Activated CD4-positive, alpha-beta memory T cell treated with anti-CD3 and anti-CD28 coated beads for 36 hours (primary cell): Measurements from ENCODE around the gene NFX1. TPM values are rescaled to one million over a fixed set of nuclear protein-coding genes. Genes with fewer than 3 reads are reported as not detected.
A peak's percentile ranks its signal among the peaks of the same experiment; 100 is the strongest.

Experiments
- CTCF ChIA-PET: fragments of 350-600 bp; sonication (Branson Sonifier 250); formaldehyde crosslinking; loops from one replicate; lab custom pipeline; 2021; ENCODE audit warnings: antibody characterized with exemption, inconsistent platforms; lab: Charles Lee
- POLR2A ChIA-PET: fragments of 350-600 bp; sonication (Branson Sonifier 250); formaldehyde crosslinking; loops from one replicate; lab custom pipeline; 2021; ENCODE audit warnings: antibody characterized with exemption; lab: Charles Lee
- DNase-seq: peaks from one replicate; pipeline ENCODE4 v3.0.0-alpha.2; 2020
- H3K27ac Mint-ChIP-seq: one replicate; pipeline ENCODE4 v1.8.0; 2021; ENCODE audit warnings: mixed read lengths
- H3K27me3 Mint-ChIP-seq: one replicate; pipeline ENCODE4 v1.8.0; 2021; ENCODE audit warnings: mixed read lengths
- H3K36me3 Mint-ChIP-seq: one replicate; pipeline ENCODE4 v1.8.0; 2021; ENCODE audit warnings: mixed read lengths
- H3K4me1 Mint-ChIP-seq: one replicate; pipeline ENCODE4 v1.8.0; 2021; ENCODE audit warnings: low read depth, mixed read lengths
- H3K4me3 Mint-ChIP-seq: one replicate; pipeline ENCODE4 v1.8.0; 2021; ENCODE audit warnings: mild to moderate bottlenecking, mixed read lengths
- H3K9me3 Mint-ChIP-seq: one replicate; pipeline ENCODE4 v1.8.0; 2021; ENCODE audit warnings: mixed read lengths
- intact Hi-C: fragments of 100-400 bp; cut with micrococcal nuclease; formaldehyde crosslinking; loops from one replicate; pipeline ENCODE4 v1.15.1; 2023
- total RNA-seq, 2 experiments: library from RNA; stranded (reverse); gene quantifications; one replicate each; pipeline ENCODE4 v1.2.3, GENCODE V29; 2021

The NFX1 gene
- total RNA-seq: 10 to 100 TPM; 36.5 to 38.6 TPM

DNA sequence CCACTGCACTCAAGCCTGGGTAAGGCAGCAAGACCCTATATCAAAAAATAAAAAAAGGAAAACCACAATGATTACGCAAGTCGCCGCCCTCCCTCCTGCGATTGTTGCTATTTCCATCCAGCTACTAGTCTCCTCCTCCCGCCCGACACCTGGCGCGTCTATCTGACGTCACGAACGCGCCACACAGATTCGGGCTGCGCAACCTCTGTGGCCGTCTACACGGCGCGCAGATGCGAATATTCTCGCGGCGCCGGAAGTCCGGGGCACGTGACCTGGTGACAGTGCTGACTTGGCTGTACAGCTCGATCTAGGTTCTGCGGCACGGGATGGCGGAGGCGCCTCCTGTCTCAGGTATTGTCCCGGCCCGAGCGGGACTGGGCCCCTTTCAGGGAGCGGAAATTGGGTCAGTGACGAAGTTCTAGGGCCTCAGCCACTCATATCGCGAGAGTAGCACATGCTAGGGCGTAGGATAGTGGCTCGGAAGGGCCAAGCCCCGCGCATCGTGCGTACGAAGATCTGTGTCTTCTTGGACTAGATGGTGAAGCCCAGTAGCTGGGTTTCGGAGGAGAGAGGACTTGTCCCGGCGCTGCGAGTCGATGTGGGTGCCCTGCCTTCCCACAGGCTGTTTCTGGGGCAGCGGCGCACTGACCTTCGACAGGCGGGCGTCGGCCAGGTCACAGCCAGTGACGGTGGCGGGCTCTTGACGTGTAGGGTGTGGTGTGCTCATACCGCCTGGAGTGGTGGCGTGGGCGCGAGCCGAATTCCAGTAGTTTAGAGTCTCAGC, at the start of gene NFX1:
NFX1 (plus strand) TSS at position 270 of the 784 bp plus-strand sequence; CDS start at position 327, 57 bp downstream.
- Mint-ChIP-seq H3K9me3 (no peaks in the 10 kb centered on the region), H3K27ac (peak within 1 kb of the TSS; percentile 100), H3K4me1 (peaks cover 54% of the 10 kb centered on the region), H3K4me3 (peak within 1 kb of the TSS; percentile 80), H3K27me3 (no peaks in the 10 kb centered on the region), H3K36me3 (peaks cover 29% of the 10 kb centered on the region)
- peak; percentile 100 for DNase-seq
- intact Hi-C loops: loop anchor here (1.0 to 2.0 kb wide), 9 partner anchors 16 to 265 kb away; partner anchors contain the start of genes BAG1, DNAJA1 and SMU1
- CTCF ChIA-PET: interaction anchor here (0.7 to 1.5 kb wide), 11 partner anchors 14 to 183 kb away, joined by 3 to 10 read pairs (median 4); partner anchors contain the start of genes AQP3 and NOL6
- POLR2A ChIA-PET: interaction anchor here (0.6 to 2.4 kb wide), 12 partner anchors 14 to 266 kb away, joined by 3 to 23 read pairs (median 6); partner anchors contain the start of genes AQP3, BAG1, CHMP5 and DNAJA1

DNA sequence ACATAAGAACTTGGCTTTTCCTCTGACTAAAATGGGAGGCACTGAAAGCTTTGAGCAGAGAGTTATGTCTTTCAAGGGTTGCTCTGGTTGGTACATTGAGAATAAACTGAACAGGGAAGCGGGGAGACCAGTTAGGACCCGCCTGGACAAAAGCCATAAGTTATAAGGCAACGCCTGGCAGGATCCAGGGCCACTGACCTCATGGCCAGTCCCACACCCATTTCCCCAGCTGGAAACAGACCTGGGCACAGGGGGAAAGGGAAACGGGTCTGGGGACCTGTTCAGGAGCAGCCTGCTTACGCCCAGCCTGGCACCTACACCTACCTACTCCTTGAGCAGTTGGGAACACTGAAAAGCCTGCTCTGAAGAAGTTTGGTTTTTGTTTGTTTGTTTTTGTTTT, 49.0 kb upstream of the NFX1 start:
- Mint-ChIP-seq H3K36me3 (no peaks in the 10 kb centered on the region), H3K27ac (no peak overlapping the region), H3K4me3 (no peak overlapping the region), H3K4me1 (no peaks in the 10 kb centered on the region), H3K9me3 (no peaks in the 10 kb centered on the region), H3K27me3 (no peaks in the 10 kb centered on the region)
- intact Hi-C loops: no loop called here
- ChIA-PET POLR2A (no interaction called here), CTCF (interaction anchor here (1.1 to 1.2 kb wide), 2 partner anchors 15 to 84 kb away, joined by 3 read pairs; no protein-coding TSS in a partner anchor)
- no peak for DNase-seq

DNA sequence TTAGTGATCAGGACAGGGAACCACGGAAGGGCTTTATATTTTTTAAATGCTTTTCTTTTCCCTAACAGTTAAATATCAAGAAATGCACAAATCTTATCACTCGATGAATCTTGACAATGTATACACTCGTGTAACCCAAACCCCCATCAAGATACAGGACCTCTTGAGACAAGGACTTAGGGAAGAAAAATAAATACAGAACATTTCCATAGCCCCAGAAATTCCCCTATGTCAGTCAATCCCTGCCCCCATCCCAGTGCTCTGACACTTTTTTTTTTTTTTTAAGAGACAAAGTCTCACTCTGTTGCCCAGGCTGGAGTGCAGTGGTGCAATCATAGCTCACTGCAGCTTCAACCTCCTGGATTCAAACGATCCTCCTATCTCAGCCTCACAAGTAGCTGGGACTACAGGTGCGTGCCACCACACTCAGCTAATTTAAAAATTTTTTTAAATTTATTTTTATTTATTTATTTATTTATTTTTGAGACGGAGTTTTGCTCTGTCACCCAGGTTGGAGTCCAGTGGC, 47.6 kb upstream of the NFX1 start:
- no peaks in the 10 kb centered on the region for H3K27me3 Mint-ChIP-seq
- CTCF ChIA-PET: no interaction called here
- peaks cover 3% of the 10 kb centered on the region for H3K36me3 Mint-ChIP-seq
- no peak overlapping the region for H3K4me3 Mint-ChIP-seq
- H3K9me3 Mint-ChIP-seq: no peaks in the 10 kb centered on the region
- no peak for DNase-seq
- H3K27ac Mint-ChIP-seq: no peak overlapping the region
- POLR2A ChIA-PET: no interaction called here
- intact Hi-C loops: no loop called here
- no peaks in the 10 kb centered on the region for H3K4me1 Mint-ChIP-seq

DNA sequence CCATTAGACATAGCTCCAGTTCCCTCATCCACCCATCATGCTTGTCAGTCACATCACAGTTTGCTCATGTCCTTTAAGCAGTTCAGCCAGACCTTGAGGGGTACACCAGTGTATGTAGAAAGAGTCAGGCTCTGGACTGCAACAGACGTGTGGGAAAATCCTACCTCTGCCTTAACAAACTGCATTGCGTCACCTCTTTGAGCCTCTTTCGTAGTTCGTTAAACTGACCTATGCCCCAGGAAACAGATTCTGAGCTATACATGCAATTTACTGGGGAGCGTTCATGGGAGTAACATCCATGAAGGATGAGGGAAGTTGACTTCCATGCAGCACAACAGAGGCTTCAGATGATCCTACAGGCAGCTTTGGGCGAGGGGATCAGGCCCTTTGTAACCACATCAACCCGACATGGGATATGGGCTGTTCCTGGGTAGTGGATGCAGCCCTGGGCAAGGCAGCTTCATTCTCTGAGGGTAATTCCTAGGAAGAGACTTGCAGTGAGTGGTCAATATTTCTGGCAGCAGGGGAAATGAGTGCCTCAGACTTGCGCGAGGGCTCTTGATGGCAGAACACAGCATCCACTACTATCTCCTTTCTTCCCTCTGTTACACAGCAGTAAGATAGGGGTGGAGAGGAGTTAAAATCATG, 46.1 kb upstream of the NFX1 start:
- H3K27me3 Mint-ChIP-seq: no peaks in the 10 kb centered on the region
- no peak overlapping the region for H3K4me3 Mint-ChIP-seq
- peaks cover 5% of the 10 kb centered on the region for H3K36me3 Mint-ChIP-seq
- ChIA-PET CTCF (interaction anchor here (0.6 kb wide), 1 partner anchor 54 kb away, joined by 4 read pairs; no protein-coding TSS in a partner anchor), POLR2A (no interaction called here)
- H3K9me3 Mint-ChIP-seq: no peaks in the 10 kb centered on the region
- H3K27ac Mint-ChIP-seq: no peak overlapping the region
- no peaks in the 10 kb centered on the region for H3K4me1 Mint-ChIP-seq
- intact Hi-C loops: no loop called here
- no peak for DNase-seq

DNA sequence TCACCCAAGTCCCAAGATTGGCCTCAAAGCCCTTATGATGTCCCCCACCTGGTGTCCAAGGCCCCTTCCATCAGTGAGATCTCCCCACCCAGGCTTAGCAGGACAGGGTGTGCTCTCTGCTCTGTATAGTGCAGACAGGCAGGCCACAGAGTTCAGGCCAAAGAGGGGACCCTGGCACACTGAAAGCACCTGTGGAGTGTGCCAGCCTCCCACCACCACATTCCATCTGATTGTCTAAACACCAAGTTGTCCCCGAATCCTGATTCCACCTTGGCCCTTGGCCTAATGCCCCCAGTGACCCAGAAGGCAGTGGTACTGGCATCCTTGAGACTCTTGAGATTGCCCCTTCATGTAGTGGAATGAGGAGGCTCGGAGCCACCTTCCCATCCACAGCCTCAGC, 45.0 kb upstream of the NFX1 start:
- Mint-ChIP-seq H3K9me3 (no peaks in the 10 kb centered on the region), H3K27ac (no peak overlapping the region), H3K27me3 (no peaks in the 10 kb centered on the region), H3K4me1 (no peaks in the 10 kb centered on the region), H3K36me3 (peaks cover 7% of the 10 kb centered on the region), H3K4me3 (no peak overlapping the region)
- no peak for DNase-seq
- ChIA-PET CTCF (no interaction called here), POLR2A (no interaction called here)
- intact Hi-C loops: no loop called here

DNA sequence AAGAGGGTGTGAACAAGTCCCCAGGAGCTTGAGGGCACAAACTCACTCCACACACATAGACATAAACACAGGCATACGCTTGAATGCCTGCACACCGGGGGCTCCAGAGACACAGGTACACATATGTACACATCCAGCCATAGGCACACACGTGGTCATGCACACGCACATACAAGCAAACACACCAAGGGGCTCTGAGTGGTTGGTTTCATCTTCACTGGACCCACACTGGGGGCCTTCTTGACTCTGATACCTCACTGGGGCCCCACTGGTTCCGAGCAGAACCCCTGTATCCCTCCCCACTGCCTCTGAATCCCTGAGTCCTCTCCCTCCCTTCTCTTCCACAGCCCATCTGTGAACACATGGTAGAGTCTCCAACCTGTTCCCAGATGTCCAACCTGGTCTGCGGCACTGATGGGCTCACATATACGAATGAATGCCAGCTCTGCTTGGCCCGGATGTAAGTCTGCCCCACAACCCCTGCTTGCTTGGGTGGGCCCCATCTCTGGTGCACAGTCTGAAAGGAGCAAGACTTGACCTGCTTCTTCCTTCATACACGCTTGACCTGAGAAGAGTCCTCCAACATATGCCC, 44.0 kb upstream of the NFX1 start:
- peaks cover 7% of the 10 kb centered on the region for H3K36me3 Mint-ChIP-seq
- ChIA-PET POLR2A (no interaction called here), CTCF (no interaction called here)
- intact Hi-C loops: no loop called here
- DNase-seq: no peak
- H3K27me3 Mint-ChIP-seq: no peaks in the 10 kb centered on the region
- H3K4me1 Mint-ChIP-seq: no peaks in the 10 kb centered on the region
- no peak overlapping the region for H3K27ac Mint-ChIP-seq
- H3K4me3 Mint-ChIP-seq: no peak overlapping the region
- no peaks in the 10 kb centered on the region for H3K9me3 Mint-ChIP-seq

DNA sequence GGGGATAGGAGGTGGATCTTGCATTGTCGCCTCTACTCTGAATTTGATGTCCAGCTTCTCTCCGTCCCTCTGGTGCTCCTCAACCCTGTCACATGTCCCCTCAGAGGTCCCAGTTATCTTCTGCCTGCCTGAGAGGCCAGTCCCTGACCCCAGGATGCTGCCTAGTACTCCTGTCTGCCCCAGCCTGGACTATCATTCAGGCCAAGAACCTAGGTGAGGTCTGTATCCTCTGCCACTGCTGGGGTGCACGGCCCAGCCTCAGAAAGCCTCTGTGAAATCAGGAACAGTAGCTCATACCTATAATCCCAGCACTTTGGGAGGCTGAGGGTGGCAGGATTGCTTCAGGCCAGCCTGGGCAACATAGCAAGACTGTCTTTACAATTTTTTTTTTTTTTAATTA, 41.7 kb upstream of the NFX1 start:
- H3K4me1 Mint-ChIP-seq: no peaks in the 10 kb centered on the region
- H3K9me3 Mint-ChIP-seq: no peaks in the 10 kb centered on the region
- no peak overlapping the region for H3K27ac Mint-ChIP-seq
- ChIA-PET CTCF (interaction anchor here (0.7 kb wide), 1 partner anchor 78 kb away, joined by 3 read pairs; no protein-coding TSS in a partner anchor), POLR2A (no interaction called here)
- H3K4me3 Mint-ChIP-seq: no peak overlapping the region
- DNase-seq: no peak
- H3K36me3 Mint-ChIP-seq: peaks cover 15% of the 10 kb centered on the region
- intact Hi-C loops: no loop called here
- H3K27me3 Mint-ChIP-seq: no peaks in the 10 kb centered on the region

DNA sequence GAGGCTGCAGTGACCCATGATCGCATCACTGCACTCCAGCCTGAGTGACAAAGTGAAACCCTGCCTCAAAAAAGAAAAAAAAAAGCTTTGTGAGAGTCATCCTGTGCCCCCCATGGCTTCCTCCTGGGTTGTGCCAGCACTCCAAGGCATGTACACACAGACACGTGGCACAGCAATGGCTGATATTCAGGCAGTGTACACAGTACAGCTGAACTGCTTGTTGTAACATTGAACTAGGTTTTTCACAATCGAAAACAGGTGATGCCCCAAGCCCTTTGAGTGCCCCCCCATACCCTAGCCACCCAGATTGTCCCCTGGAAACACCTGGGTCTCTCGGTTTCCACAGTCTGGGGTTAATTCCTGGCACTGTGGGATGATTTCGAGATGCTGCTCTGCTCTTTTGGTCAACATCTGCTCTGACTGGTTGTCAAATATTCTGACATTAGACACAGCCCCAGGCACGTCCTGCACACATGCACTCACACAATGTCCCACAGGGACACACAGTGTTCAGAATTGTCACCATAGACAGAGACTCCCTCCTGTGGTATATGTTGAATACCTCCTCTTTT, 41.1 kb upstream of the NFX1 start:
- H3K27ac Mint-ChIP-seq: no peak overlapping the region
- peaks cover 16% of the 10 kb centered on the region for H3K36me3 Mint-ChIP-seq
- H3K9me3 Mint-ChIP-seq: no peaks in the 10 kb centered on the region
- ChIA-PET POLR2A (interaction anchor here (0.7 kb wide), 1 partner anchor 9 kb away, joined by 4 read pairs; no protein-coding TSS in a partner anchor), CTCF (interaction anchor here (0.7 kb wide), 1 partner anchor 79 kb away, joined by 3 read pairs; no protein-coding TSS in a partner anchor)
- no peaks in the 10 kb centered on the region for H3K4me1 Mint-ChIP-seq
- intact Hi-C loops: no loop called here
- DNase-seq: no peak
- no peaks in the 10 kb centered on the region for H3K27me3 Mint-ChIP-seq
- H3K4me3 Mint-ChIP-seq: no peak overlapping the region

DNA sequence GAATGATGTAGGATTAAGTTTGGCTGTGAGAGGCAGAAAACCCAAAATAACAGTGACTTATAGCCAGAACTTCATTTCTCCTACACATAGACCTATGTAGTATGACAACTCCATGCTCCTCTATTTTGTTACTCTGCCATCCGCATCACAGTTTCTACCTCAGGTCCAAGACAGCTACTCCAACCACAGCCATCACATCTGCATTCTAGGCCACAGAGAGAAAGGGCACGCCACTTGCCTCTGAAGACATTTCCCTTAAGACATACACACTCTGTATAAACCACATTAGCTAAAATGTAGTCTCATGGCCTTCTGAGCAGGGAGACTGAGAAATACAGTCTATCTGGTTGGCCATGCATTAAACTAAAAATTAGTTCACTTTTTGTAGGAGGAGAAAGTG, 40.3 kb upstream of the NFX1 start:
- H3K9me3 Mint-ChIP-seq: no peaks in the 10 kb centered on the region
- POLR2A ChIA-PET: interaction anchor here (0.5 to 0.7 kb wide), 2 partner anchors 8 to 1166 kb away, joined by 3 to 4 read pairs; no protein-coding TSS in a partner anchor

DNA sequence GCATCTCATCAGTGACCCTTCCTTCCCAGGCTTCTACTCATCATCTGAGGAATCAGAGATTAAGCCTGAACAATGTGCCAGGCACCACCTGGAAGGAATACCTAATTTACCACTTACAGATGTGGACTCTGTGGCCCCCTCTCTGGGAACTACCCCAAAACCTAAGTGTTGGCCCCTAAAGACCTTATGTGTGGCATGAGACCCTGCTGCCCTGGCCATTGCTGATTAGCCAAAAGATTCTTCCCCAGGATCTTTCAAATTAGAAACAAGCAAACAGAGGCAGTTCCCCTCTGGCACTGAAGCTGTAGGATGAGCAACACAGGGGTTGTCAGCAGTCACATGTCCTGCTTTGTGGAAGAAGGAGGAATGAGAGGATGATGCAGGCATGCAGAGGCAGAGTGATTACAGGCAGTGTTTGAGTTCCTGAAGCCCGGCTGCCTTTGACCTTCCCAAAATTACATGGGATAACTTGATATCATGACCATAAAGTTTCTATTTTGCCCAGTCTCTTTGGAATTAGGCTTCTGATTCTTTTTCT, 39.8 kb upstream of the NFX1 start:
- H3K27me3 Mint-ChIP-seq: no peaks in the 10 kb centered on the region
- ChIA-PET POLR2A (no interaction called here), CTCF (no interaction called here)
- DNase-seq: no peak
- no peaks in the 10 kb centered on the region for H3K9me3 Mint-ChIP-seq
- peaks cover 22% of the 10 kb centered on the region for H3K36me3 Mint-ChIP-seq
- H3K4me3 Mint-ChIP-seq: no peak overlapping the region
- no peak overlapping the region for H3K27ac Mint-ChIP-seq
- intact Hi-C loops: no loop called here
- H3K4me1 Mint-ChIP-seq: no peaks in the 10 kb centered on the region

More for the DNA sequence above, 40.3 kb upstream of the NFX1 start:
- H3K4me1 Mint-ChIP-seq: no peaks in the 10 kb centered on the region
- intact Hi-C loops: no loop called here
- H3K27me3 Mint-ChIP-seq: no peaks in the 10 kb centered on the region
- H3K36me3 Mint-ChIP-seq: peaks cover 22% of the 10 kb centered on the region
- DNase-seq: no peak
- no peak overlapping the region for H3K27ac Mint-ChIP-seq
- CTCF ChIA-PET: no interaction called here
- H3K4me3 Mint-ChIP-seq: no peak overlapping the region

DNA sequence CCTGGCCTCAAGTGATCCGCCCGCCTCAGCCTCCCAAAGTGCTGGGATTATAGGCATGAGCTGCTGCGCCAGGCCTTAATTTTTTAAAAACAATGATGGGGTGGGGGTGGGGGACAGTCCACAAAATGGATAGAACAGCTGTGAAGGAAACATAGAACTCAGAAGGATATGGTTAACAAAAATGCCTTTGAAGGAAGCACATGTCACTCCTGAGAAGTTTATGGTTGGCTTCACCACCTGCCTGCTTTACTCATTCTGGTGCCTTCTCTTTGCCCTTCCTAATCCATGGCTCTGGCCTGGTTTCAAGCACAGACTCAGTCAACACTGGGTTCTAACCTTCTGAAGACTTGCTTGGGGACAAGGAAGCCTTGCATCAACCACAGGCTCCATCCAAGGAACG, 36.1 kb upstream of the NFX1 start:
- intact Hi-C loops: no loop called here
- no peaks in the 10 kb centered on the region for H3K4me1 Mint-ChIP-seq

More for the DNA sequence above, 36.1 kb upstream of the NFX1 start:
- Mint-ChIP-seq H3K27ac (no peak overlapping the region), H3K4me3 (no peak overlapping the region), H3K27me3 (no peaks in the 10 kb centered on the region), H3K9me3 (no peaks in the 10 kb centered on the region), H3K36me3 (peaks cover 44% of the 10 kb centered on the region)
- POLR2A ChIA-PET: interaction anchor here (1.7 kb wide), 1 partner anchor 10 kb away, joined by 7 read pairs; the partner anchor contains the start of genes BAG1 and CHMP5
- CTCF ChIA-PET: interaction anchor here (0.6 kb wide), 1 partner anchor 41 kb away, joined by 3 read pairs; no protein-coding TSS in a partner anchor
- no peak for DNase-seq
